Endothelial cell of umbilical vein (primary cell): ENCODE results near the gene NAA40. TPM values are rescaled to one million over a fixed set of nuclear protein-coding genes. Genes with fewer than 3 reads are reported as not detected.

ENCODE experiments used
- BruUV-seq: library from RNA; stranded (reverse); fragments of 400-500 nt; replicated peaks from 2 replicates; lab custom pipeline; 2021; lab: Mats Ljungman, UMichigan
- CTCF ChIA-PET: fragments of 300-600, 350-600 bp; sonication (Branson Sonifier 250); formaldehyde crosslinking; loops from one replicate; lab custom pipeline; 2021; ENCODE audit warnings: antibody characterized with exemption, inconsistent platforms; lab: Charles Lee
- POLR2A ChIA-PET: fragments of 300-600, 350-600 bp; sonication (Branson Sonifier 250); formaldehyde crosslinking; loops from one replicate; lab custom pipeline; 2021; ENCODE audit warnings: antibody characterized with exemption, inconsistent platforms; lab: Charles Lee
- DNase-seq: peaks from one replicate; pipeline ENCODE4 v3.0.0-alpha.2; 2011; ENCODE audit warnings: low read depth, low spot score
- FAIRE-seq: peaks from 2 replicates; lab custom pipeline; 2011; peaks lifted over from hg19 to GRCh38; lab: Jason Lieb, UNC
- H2AFZ ChIP-seq: 2 replicates; pipeline ENCODE4 v1.6.0; 2012; ENCODE audit warnings: low read depth, low read length, control low read depth, inconsistent platforms
- H3K27ac ChIP-seq: 2 replicates; pipeline ENCODE4 v1.5.1; 2011; ENCODE audit warnings: low read depth, mild to moderate bottlenecking, control low read depth, low read length, moderate library complexity; ENCODE audit not compliant: insufficient read depth
- H3K27me3 ChIP-seq, 2 experiments: 2 replicates each; pipeline versions ENCODE4 v1.6.0 to v1.6.1; 2011; ENCODE audit warnings: low read length in 2 of 2, mixed read lengths in 1 of 2; ENCODE audit not compliant: control insufficient read depth in 2 of 2, insufficient read depth in 2 of 2
- H3K36me3 ChIP-seq, 2 experiments: 2 replicates in 1 of 2; 3 replicates in 1 of 2; pipeline ENCODE4 v1.5.1; 2011; ENCODE audit warnings: low read length in 2 of 2, mild to moderate bottlenecking in 1 of 2, moderate library complexity in 1 of 2; ENCODE audit not compliant: control insufficient read depth in 2 of 2, insufficient read depth in 2 of 2; ENCODE audit errors: extremely low read depth in 1 of 2
- H3K4me1 ChIP-seq: 3 replicates; pipeline ENCODE4 v1.5.1; 2011; ENCODE audit warnings: mild to moderate bottlenecking, low read length; ENCODE audit not compliant: control insufficient read depth, insufficient read depth; ENCODE audit errors: extremely low read depth
- H3K4me2 ChIP-seq: 2 replicates; pipeline ENCODE4 v1.6.1; 2011; ENCODE audit warnings: low read length, control low read depth, mixed read lengths; ENCODE audit not compliant: insufficient read depth
- H3K4me3 ChIP-seq, 3 experiments: fragments of 200-600 bp in 1 of 3; sonication (generic), shearing (Covaris generic) in 1 of 3; replicated peaks in 1 of 3; 2 replicates each; pipeline ENCODE4 v1.5.1; 2011 to 2016; ENCODE audit warnings: control low read depth in 3 of 3, low read length in 3 of 3, mild to moderate bottlenecking in 2 of 3, inconsistent platforms in 1 of 3, low read depth in 1 of 3, moderate library complexity in 1 of 3; ENCODE audit not compliant: insufficient read depth in 1 of 3
- H3K79me2 ChIP-seq: 2 replicates; pipeline ENCODE4 v1.6.0; 2012; ENCODE audit warnings: low read length, inconsistent platforms; ENCODE audit not compliant: control insufficient read depth, insufficient read depth
- H3K9ac ChIP-seq: replicated peaks from 2 replicates; pipeline ENCODE3; 2011; ENCODE audit warnings: low read length, control low read depth; ENCODE audit not compliant: insufficient read depth; ENCODE audit errors: extremely low read depth
- H3K9me1 ChIP-seq: replicated peaks from 3 replicates; pipeline ENCODE4 v1.6.0; 2011; ENCODE audit warnings: mild to moderate bottlenecking, low read length; ENCODE audit not compliant: control insufficient read depth, insufficient read depth; ENCODE audit errors: extremely low read depth
- H3K9me3 ChIP-seq: replicated peaks from 2 replicates; pipeline ENCODE4 v1.5.1; 2012; ENCODE audit warnings: low read length, inconsistent platforms; ENCODE audit not compliant: control insufficient read depth, insufficient read depth
- H4K20me1 ChIP-seq: replicated peaks from 2 replicates; pipeline ENCODE3; 2011; ENCODE audit warnings: mild to moderate bottlenecking, low read length; ENCODE audit not compliant: control insufficient read depth, insufficient read depth; ENCODE audit errors: extremely low read depth
- CTCF ChIP-seq, 2 donors: IDR thresholded peaks; 1 replicate in 1 of 2; 2 replicates in 1 of 2; pipeline ENCODE4 v1.5.1; 2011; ENCODE audit warnings: low read length in 2 of 2, mild to moderate bottlenecking in 2 of 2, moderate library complexity in 2 of 2, control low read depth in 1 of 2, inconsistent platforms in 1 of 2, low read depth in 1 of 2; ENCODE audit not compliant: insufficient read depth in 1 of 2; ENCODE audit errors: extremely low read depth in 1 of 2
- EZH2 ChIP-seq: IDR thresholded peaks from 2 replicates; pipeline ENCODE4 v1.6.1; 2012; ENCODE audit warnings: borderline replicate concordance, low read depth, mild to moderate bottlenecking, moderate library complexity, low read length, inconsistent platforms; ENCODE audit not compliant: severe bottlenecking
- FOS ChIP-seq: IDR thresholded peaks from 2 replicates; pipeline ENCODE4 v1.6.1; 2011; ENCODE audit warnings: mild to moderate bottlenecking, low read length, moderate library complexity, borderline replicate concordance; ENCODE audit not compliant: insufficient read depth
- GATA2 ChIP-seq: IDR thresholded peaks from 2 replicates; pipeline ENCODE4 v1.7.0; 2011; ENCODE audit warnings: low read depth, mild to moderate bottlenecking, moderate library complexity, mixed read lengths, low read length; ENCODE audit not compliant: insufficient read length, insufficient read depth
- JUN ChIP-seq: IDR thresholded peaks from 2 replicates; pipeline ENCODE4 v1.6.1; 2011; ENCODE audit warnings: borderline replicate concordance, low read depth; ENCODE audit not compliant: insufficient read length, insufficient read depth
- MAX ChIP-seq: IDR thresholded peaks from 2 replicates; pipeline ENCODE4 v1.6.1; 2011; ENCODE audit not compliant: insufficient read depth, insufficient read length
- MYC ChIP-seq: IDR thresholded peaks from one replicate; pipeline ENCODE4 v1.6.1; 2011; ENCODE audit warnings: mild to moderate bottlenecking, low read depth, low read length
- POLR2A ChIP-seq: IDR thresholded peaks from 2 replicates; pipeline ENCODE4 v1.6.1; 2012; ENCODE audit warnings: low read depth, mild to moderate bottlenecking, control low read depth, low read length
- POLR2AphosphoS5 ChIP-seq: IDR thresholded peaks from 2 replicates; pipeline ENCODE4 v1.6.1; 2012; ENCODE audit warnings: low read depth, mild to moderate bottlenecking, control low read depth, low read length, moderate library complexity; ENCODE audit not compliant: insufficient read depth
- dilution Hi-C: fragments of 300-500 bp; cut with MboI; formaldehyde crosslinking; loops from one replicate; pipeline ENCODE4 v1.15.0; 2019; ENCODE audit warnings: low sequenced_read_pairs; ENCODE audit not compliant: extremely low pct_ligation_motif_present
- intact Hi-C: fragments of 100-400 bp; cut with micrococcal nuclease; formaldehyde crosslinking; loops from one replicate; pipeline ENCODE4 v1.10.0; 2022
- polyA plus RNA-seq, 4 experiments: library from polyadenylated mRNA; depleted of rRNA in 3 of 4; stranded (reverse) in 3 of 4; unstranded in 1 of 4; fragments of >200 nt; gene quantifications; 2 replicates each; pipeline versions ENCODE4 v1.2.1 to v1.2.3, GENCODE V29; 2011 to 2012; ENCODE audit warnings: missing spikeins in 1 of 4
- total RNA-seq: library from RNA; stranded (reverse); gene quantifications from 2 replicates; pipeline ENCODE4 v1.2.3, GENCODE V29; 2021

Gene NAA40
- total and polyA plus RNA-seq, 2 donors (not counting 3 experiments of a cell fraction or from before 2014, with no cell fraction given): 28.5 to 32.3 TPM

GRCh38 chr11:63904743-63905142, 34.1 kb upstream of the NAA40 start:
- intact Hi-C loops: no loop called here
- DNase-seq (no peak), FAIRE-seq (no peak)
- CTCF ChIA-PET: no interaction called here
- Histone ChIP-seq H3K9me3 (no peaks in the 10 kb centered on the region), H3K36me3 (peaks cover 8 to 65% of the 10 kb centered on the region in 2 experiments), H3K4me3 (no peak overlapping the region), H3K27ac (no peak overlapping the region), H3K4me1 (no peaks in the 10 kb centered on the region), H3K79me2 (no peaks in the 10 kb centered on the region), H3K9ac (no peak overlapping the region), H3K4me2 (no peak overlapping the region), H3K9me1 (no peaks in the 10 kb centered on the region), H2AFZ (no peak overlapping the region), H4K20me1 (no peaks in the 10 kb centered on the region), H3K27me3 (no peaks in the 10 kb centered on the region)
- no TSS peak for BruUV-seq
- TF ChIP-seq FOS (no peak), GATA2 (no peak), POLR2AphosphoS5 (no peak)
- POLR2A ChIA-PET: no interaction called here
- dilution Hi-C loops: no loop called here

GRCh38 chr11:63905179-63905578, 33.6 kb upstream of the NAA40 start:
- intact Hi-C loops: no loop called here
- dilution Hi-C loops: no loop called here
- Histone ChIP-seq H3K79me2 (no peaks in the 10 kb centered on the region), H3K4me3 (no peak overlapping the region), H3K4me1 (no peaks in the 10 kb centered on the region), H2AFZ (no peak overlapping the region), H3K9me1 (no peaks in the 10 kb centered on the region), H3K27me3 (no peaks in the 10 kb centered on the region), H3K4me2 (no peak overlapping the region), H3K36me3 (peaks cover 6 to 60% of the 10 kb centered on the region in 2 experiments), H4K20me1 (no peaks in the 10 kb centered on the region), H3K9me3 (no peaks in the 10 kb centered on the region), H3K9ac (no peak overlapping the region), H3K27ac (no peak overlapping the region)
- BruUV-seq: no TSS peak
- TF ChIP-seq MYC (no peak), GATA2 (no peak), POLR2AphosphoS5 (no peak), EZH2 (no peak), MAX (no peak), FOS (no peak), CTCF (IDR thresholded peaks at IDR 0.05; ENCODE audit: extremely low read depth in 1 of 2, insufficient read depth in 1 of 2, low read depth in 1 of 2, low read length in 2 of 2) (no peak), POLR2A (no peak), JUN (no peak)
- FAIRE-seq (no peak), DNase-seq (no peak)
- CTCF ChIA-PET: no interaction called here
- POLR2A ChIA-PET: interaction anchor here (0.7 kb wide), 1 partner anchor 38 kb away, joined by 3 read pairs; no protein-coding TSS in a partner anchor
